ENCODE data around the gene PHAX.
A peak's percentile ranks its signal among the peaks of the same experiment; 100 is the strongest.
"Not testable (repeated sequence)": the region's sequence is repeated elsewhere in the genome, so short reads cannot be mapped to it uniquely, and the experiment has no call there.

The PHAX gene

GRCh38 chr5:126659805-126660482, 59.2 kb downstream of the PHAX start:
- DNase-seq: no peak

GRCh38 chr5:126664586-126664985, 63.8 kb downstream of the PHAX start:
- DNase-seq: no peak

- not testable (repeated sequence) for DNase-seq
These were observed 69.4 kb downstream of the PHAX start for GRCh38 chr5:126670109-126670508.

GRCh38 chr5:126671681-126672080, 70.9 kb downstream of the PHAX start:
- DNase-seq: not testable (repeated sequence)

- no peak for DNase-seq
These were observed 72.7 kb downstream of the PHAX start for GRCh38 chr5:126673477-126673876.

GRCh38 chr5:126674145-126674544, 73.4 kb downstream of the PHAX start:
- DNase-seq: no peak

- no peak for DNase-seq
These were observed 74.6 kb downstream of the PHAX start for GRCh38 chr5:126675338-126675737.

GRCh38 chr5:126676195-126676624, 75.5 kb downstream of the PHAX start:
- DNase-seq: peak; percentile 47

Measured in left hindlimb (tissue), 1 donor.